AG04449 (cell line): ENCODE measurements around the gene BATF3.
A peak's percentile ranks its signal among the peaks of the same experiment; 100 is the strongest.

Experiments used
- CTCF ChIA-PET: fragments of 350-600 bp; formaldehyde crosslinking; extraction: SDS; loops from one replicate; lab custom pipeline; 2021; ENCODE audit warnings: antibody characterized with exemption; lab: Yijun Ruan, JAX
- POLR2A ChIA-PET: fragments of 400-600, 350-600 bp; formaldehyde crosslinking; extraction: SDS; loops from one replicate; lab custom pipeline; 2020; ENCODE audit warnings: antibody characterized with exemption, inconsistent platforms; lab: Yijun Ruan, JAX
- DNase-seq: peaks from one replicate; pipeline ENCODE4 v3.0.0-alpha.2; 2010; ENCODE audit warnings: low read depth, low spot score
- H3K4me3 ChIP-seq: 2 replicates; pipeline ENCODE4 v1.5.1; 2011; ENCODE audit warnings: low read depth, mild to moderate bottlenecking, control low read depth, low read length
- TF ChIP-seq, protein P1 (sequence below): IDR thresholded peaks from one replicate; pipeline ENCODE4 v1.5.1; 2011; ENCODE audit warnings: mild to moderate bottlenecking, moderate library complexity, low read length, control low read depth, inconsistent platforms; ENCODE audit not compliant: insufficient read depth; ENCODE audit errors: missing control alignments

The BATF3 gene

DNA sequence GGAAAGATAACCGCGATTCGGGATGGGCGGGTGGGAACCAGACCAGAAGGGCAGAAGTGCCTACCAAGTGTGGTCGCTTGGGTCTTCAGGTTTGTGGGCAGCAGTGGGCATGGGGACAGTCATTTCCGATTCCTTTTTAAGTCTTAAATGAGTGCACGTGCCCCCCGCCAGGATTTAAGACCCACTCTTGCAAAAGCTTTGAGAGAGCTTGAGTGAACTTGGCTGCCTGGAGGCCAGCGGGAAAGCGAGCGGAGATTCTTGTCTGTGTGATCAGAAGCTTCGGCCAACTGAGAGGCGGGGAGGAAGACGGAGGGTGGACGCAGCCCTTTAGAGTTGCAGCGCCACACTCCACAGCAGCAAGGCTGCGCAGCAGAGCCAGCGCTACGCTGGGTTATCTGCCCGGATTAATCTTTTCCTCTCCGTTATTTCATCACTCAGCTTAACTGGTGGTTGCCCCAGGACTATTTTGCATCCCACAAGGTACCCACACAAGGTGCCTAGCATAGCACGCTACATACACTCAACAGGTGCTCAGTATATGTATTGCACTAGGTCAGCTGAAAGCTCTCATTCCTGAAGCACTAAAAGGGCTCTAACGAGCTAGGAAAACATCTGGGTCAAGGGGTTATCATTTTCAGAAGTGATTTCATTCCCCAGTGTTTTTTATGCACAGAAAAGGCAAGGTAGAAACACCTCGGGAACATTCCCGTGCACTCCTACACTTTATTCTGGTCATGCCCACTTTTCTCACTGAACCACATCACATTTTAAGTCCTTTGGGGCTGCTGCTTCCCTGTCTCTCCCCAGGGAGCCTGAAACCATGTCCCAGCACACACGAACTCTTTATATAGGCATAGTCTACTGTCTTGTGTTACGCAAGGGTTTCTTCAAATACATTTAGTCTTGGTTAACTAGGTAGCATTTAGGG lies 1.5 kb upstream of the BATF3 start:
- CTCF ChIA-PET = interaction anchor here (0.5 to 1.8 kb wide), 14 partner anchors 10 to 294 kb away, joined by 3 to 11 read pairs (median 4); no protein-coding TSS in a partner anchor
- TF ChIP-seq, protein P1, sequence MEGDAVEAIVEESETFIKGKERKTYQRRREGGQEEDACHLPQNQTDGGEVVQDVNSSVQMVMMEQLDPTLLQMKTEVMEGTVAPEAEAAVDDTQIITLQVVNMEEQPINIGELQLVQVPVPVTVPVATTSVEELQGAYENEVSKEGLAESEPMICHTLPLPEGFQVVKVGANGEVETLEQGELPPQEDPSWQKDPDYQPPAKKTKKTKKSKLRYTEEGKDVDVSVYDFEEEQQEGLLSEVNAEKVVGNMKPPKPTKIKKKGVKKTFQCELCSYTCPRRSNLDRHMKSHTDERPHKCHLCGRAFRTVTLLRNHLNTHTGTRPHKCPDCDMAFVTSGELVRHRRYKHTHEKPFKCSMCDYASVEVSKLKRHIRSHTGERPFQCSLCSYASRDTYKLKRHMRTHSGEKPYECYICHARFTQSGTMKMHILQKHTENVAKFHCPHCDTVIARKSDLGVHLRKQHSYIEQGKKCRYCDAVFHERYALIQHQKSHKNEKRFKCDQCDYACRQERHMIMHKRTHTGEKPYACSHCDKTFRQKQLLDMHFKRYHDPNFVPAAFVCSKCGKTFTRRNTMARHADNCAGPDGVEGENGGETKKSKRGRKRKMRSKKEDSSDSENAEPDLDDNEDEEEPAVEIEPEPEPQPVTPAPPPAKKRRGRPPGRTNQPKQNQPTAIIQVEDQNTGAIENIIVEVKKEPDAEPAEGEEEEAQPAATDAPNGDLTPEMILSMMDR = peak; percentile 19
- DNase-seq = no peak
- POLR2A ChIA-PET = interaction anchor here (1.2 kb wide), 1 partner anchor 93 kb away, joined by 4 read pairs; the partner anchor contains the start of gene ATF3
- peak overlapping the region; percentile 62 for H3K4me3 ChIP-seq

DNA sequence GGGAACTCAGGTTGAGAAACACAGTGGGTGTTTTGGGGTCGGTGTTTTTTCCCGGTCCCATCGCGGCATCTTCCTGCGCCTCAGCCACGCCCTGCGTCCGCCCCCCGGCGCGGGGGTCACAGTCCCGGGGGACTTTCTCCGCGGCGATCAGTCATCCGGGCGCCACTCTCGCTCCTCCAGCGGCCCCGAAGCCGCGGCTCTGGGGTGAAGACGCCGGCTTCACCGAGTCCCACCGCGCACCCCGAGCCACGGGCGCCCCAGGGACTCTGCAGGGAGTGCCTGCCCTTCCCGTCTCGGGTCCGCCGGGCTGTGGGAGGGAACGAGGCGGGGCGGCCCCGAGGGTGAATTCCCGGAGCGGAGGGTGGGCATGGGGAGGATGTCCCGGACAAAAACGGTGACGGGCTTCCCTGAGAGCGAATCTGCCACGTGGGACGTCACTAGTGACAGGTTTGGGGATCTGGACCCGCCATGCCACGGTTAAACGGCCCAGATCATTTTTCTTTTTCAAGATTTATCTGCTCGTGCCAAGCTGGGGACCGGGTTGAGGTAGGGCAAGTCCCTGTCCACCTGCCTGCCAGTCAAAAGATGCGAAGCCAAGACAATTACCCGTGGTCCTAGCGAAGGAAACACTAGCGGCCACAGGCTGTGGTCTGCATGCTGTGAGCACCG lies 717 bp upstream of the BATF3 start:
- peak overlapping the region; percentile 62 for H3K4me3 ChIP-seq
- CTCF ChIA-PET = interaction anchor here (0.5 to 1.8 kb wide), 8 partner anchors 10 to 118 kb away, joined by 3 to 11 read pairs (median 6); no protein-coding TSS in a partner anchor
- TF ChIP-seq, protein P1 = no peak
- no peak for DNase-seq
- POLR2A ChIA-PET = interaction anchor here (1.2 kb wide), 1 partner anchor 92 kb away, joined by 4 read pairs; the partner anchor contains the start of gene ATF3

DNA sequence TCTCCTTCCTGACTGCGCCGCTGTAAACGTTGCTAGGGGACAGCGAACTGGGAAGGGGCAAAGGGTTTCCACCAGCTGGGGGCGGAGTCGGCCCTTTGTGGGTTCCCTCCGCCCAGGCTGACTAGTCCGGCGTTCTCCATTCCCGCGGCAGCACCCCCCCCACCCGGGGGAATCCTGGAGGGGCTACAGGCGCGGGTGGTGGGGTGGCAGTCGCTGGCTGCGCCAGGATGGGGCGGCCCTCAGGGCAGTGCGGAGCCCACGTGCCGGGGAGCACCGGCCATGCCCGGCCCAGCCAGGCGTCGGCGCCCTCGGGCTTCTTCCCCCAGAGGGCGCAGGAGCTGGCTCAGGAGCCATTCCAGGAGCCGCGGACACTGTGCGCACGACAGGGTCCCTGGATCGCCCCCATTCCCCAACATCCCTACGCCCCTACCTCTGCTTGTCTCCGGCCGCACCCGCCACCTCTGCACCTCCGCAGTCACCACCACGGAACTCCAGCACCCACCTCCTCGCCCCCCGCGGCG lies 476 bp downstream of the BATF3 start:
- ChIA-PET CTCF (interaction anchor here (0.6 to 1.9 kb wide), 7 partner anchors 11 to 222 kb away, joined by 3 to 5 read pairs (median 4); no protein-coding TSS in a partner anchor), POLR2A (no interaction called here)
- TF ChIP-seq, protein P1 = peak; percentile 71
- H3K4me3 ChIP-seq = peak overlapping the region; percentile 62
- DNase-seq = no peak

DNA sequence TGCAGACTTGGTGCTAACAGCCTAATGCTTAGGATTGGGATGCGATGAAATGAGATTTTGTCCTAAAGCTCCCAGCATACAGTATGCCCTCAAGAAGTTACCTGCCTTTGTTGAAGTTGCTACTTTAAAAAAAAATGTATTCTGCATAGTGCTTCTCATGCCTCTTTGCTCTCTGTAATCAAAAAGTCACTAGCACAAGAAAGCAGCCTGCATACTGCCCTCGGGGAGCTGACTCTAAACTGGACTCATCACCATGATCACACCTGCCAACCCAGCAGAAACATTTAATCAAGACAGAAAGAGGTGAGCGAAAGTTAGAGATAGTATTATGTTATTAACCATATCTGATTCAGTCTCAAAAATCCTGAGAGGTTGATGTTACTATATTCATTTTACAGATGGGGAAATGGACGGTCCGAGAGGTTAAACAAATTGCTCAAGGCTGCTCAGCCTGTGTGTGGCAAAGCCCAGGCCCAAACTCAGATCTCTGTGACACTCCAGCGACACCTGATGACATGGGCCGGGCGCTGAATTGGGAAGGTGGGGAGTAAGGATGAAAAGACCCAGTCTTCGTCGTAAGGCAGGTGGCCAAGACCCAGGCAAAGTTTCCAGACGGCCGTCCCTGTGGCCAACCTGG lies 1.1 kb downstream of the BATF3 start:
- CTCF ChIA-PET = interaction anchor here (0.6 to 1.9 kb wide), 11 partner anchors 10 to 221 kb away, joined by 3 to 5 read pairs (median 4); no protein-coding TSS in a partner anchor
- TF ChIP-seq, protein P1 = no peak
- H3K4me3 ChIP-seq = peak overlapping the region; percentile 62
- POLR2A ChIA-PET = no interaction called here
- DNase-seq = no peak

DNA sequence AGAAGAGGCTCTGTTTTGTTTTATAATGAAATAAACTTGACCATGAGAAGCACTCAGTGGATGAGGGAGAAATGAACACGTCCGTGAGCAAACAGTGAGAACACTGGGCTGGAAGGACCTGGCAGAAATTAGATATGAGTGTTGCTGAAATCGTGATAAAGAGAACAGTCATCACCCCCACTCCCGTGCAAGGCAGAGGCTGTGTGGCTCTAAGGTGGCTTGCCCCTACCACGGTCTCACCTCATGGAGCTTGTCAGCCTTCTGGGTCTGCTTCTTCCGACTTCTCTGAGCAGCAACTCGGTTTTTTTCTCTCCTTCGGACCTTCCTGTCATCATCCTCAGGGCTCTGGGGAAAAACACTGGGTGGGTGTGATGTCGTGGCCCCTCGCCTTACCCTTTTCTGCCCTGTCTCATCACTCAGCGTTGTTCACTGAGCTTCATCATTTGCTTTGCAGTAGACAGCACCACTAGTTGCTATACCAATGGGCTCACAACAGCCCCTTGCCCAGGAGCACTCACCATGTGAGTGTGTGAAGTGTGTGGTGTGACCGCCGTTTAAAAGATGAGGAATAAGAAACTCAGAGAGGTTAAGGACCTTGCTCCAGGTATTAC lies 2.8 kb downstream of the BATF3 start:
- H3K4me3 ChIP-seq = no peak overlapping the region
- TF ChIP-seq, protein P1 = no peak
- CTCF ChIA-PET = interaction anchor here (1.3 to 2.5 kb wide), 3 partner anchors 30 to 85 kb away, joined by 3 to 9 read pairs (median 5); no protein-coding TSS in a partner anchor
- no peak for DNase-seq
- POLR2A ChIA-PET = no interaction called here
